GM19239 (cell line): ENCODE data around the gene ELMO1.

Source experiments
- DNase-seq: peaks from one replicate; pipeline ENCODE4 v3.0.0; 2011; ENCODE audit warnings: low spot score; ENCODE audit not compliant: insufficient read length
- FAIRE-seq: peaks from 2 replicates; lab custom pipeline; 2011; peaks lifted over from hg19 to GRCh38; lab: Jason Lieb, UNC

ELMO1 gene

DNA sequence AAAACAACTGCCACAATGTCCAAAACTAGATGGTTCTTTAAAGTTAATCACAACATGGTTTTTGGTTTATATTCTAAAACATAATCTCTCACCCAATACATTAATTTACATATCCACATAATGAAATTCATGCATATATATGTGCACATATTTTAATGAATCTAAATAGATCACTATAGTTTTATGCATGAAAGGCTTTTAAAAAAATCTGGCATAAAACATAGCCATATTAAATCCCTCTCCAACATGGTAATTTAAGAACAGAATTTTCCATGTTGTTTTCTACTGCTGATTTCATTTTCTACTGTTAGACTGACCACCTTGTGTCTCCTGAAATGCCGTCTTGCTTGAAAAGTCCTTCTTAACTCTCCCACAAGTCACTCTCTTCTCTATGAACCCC lies 528.2 kb downstream of the ELMO1 start:
- FAIRE-seq (peak; percentile 82), DNase-seq (no peak)

GRCh38 chr7:36919738-36920137 lies 528.9 kb downstream of the ELMO1 start:
- no peak for DNase-seq
- FAIRE-seq = no peak

GRCh38 chr7:36918591-36918990 lies 530.1 kb downstream of the ELMO1 start:
- DNase-seq (no peak), FAIRE-seq (no peak)

GRCh38 chr7:36916619-36917018 lies 532.0 kb downstream of the ELMO1 start:
- FAIRE-seq (no peak), DNase-seq (no peak)

GRCh38 chr7:36916116-36916515 lies 532.5 kb downstream of the ELMO1 start:
- DNase-seq (no peak), FAIRE-seq (no peak)

- FAIRE-seq = no peak
- no peak for DNase-seq
Measured at GRCh38 chr7:36911788-36912187, 536.9 kb downstream of the ELMO1 start.

DNA sequence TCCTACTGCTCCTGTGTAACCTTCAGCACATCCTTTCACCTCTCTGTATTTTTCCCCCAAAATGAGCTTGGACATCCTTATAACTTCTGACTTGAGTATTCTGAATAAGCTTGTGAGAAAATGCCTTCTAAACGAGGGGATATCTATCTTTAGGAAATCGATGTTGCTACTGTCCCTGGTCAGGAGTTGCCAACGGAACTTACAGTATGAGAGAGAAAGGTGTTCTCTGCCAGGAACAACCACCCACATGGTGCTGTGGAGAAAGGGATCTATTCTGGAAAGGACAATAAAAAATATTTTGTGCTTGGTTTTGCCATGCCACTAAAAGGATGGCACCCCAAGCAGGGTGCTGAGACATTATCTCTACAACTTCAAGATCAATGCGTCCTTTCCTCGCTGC lies 537.8 kb downstream of the ELMO1 start:
- FAIRE-seq (no peak), DNase-seq (no peak)

DNA sequence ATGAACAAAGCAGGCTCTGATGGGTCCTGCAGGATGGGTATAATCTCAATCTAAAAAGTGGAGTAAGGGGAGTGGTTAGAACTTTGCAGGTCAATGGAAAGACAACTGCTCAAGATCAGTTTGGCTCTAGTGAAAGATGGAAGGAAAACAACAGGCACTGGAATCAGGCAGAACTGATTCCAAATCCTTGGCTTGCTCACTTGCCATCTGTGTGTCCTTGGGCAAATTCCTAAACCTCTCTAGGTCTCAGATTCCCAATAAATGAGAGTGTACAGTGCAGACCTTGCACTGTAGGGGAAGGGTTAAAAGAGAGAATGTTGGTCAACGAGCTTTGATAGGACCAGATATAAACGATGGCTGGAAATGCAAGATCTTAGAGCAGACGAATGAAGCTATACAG lies 538.3 kb downstream of the ELMO1 start:
- FAIRE-seq (no peak), DNase-seq (no peak)

GRCh38 chr7:36906956-36907635 lies 541.6 kb downstream of the ELMO1 start:
- no peak for FAIRE-seq

DNA sequence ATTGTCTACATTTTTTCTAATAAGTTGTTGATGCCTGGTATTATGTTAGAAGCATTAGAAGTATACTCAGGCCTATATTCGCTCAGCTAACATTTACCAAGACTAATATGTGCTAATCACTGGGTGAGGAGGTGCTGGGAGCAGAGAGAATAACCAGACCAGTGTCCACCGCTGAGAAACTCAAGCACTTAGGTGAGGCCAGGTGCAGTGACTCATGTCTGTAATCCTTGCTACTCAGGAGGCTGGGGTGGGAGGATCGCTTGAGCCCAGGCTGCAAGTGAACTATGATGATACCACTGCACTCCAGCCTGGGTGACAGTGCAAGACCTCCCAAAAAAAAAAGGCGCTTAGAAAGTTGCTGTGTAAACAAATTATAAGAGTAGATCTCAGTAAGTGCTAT lies 542.2 kb downstream of the ELMO1 start:
- DNase-seq (no peak), FAIRE-seq (no peak)

More at GRCh38 chr7:36906956-36907635, 541.6 kb downstream of the ELMO1 start:
- DNase-seq = no peak

- no peak for FAIRE-seq
- DNase-seq = no peak
Measured at GRCh38 chr7:36905841-36906240, 542.8 kb downstream of the ELMO1 start.

DNA sequence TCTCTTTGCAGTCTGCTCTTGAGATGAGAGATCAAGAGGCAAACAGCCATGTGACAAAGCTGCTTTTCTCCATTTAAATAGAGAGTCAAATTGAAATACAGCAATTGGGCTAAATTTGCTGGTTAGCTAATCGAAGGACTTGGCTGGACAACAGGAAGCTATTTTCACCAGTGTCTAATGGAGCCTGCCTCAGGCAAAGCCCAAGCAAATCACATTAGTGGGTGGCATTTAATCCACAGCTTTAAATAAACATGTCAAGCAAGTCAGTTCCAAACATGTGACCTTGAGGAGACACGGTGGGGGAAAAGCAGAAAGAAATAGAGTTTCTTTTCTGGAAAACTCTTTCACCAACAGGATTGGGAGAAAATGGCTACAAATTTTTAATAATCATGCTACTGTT lies 543.9 kb downstream of the ELMO1 start:
- FAIRE-seq (no peak), DNase-seq (no peak)

- FAIRE-seq = no peak
- no peak for DNase-seq
Measured at GRCh38 chr7:36904101-36904500, 544.6 kb downstream of the ELMO1 start.

DNA sequence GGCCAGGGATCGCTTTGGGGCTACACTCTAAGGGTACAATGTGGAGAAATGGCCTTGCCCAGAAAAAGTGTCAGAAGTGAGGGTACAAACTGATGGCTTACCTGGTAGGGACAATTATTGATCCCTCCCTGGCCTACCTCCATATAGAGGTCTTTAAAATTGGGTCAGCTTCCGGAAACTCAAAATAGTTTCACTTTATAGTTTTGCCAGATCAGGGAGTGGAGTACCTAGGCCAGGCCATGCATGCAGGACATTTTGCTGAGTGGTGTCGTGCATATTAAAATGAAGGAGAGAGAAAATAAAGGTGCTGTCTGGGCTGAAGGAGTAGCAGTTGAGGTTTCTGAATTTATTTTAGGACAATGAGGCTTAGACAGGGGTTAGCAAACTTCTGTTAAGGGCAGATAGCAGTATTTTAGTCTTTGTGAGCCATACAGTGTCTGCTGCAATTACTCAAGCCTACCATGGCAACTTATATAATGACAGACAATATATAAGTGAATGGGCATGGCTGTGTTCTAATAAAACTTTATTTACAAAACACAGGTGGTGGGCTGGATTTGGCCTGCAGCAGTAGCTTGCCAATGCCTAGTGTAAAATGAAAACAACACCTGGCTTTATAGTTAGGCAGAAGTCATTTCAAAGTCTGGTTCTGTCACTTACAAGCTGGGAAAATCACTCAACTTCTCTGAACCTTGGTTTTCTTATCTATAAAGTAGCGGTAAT lies 547.5 kb downstream of the ELMO1 start:
- FAIRE-seq = no peak
- no peak for DNase-seq

- no peak for FAIRE-seq
Measured at GRCh38 chr7:36898186-36898585, 550.5 kb downstream of the ELMO1 start.

GRCh38 chr7:36896956-36897590 lies 551.6 kb downstream of the ELMO1 start:
- peak; percentile 23 for FAIRE-seq
- no peak for DNase-seq

More at GRCh38 chr7:36898186-36898585, 550.5 kb downstream of the ELMO1 start:
- no peak for DNase-seq

- no peak for DNase-seq
- FAIRE-seq = no peak
Measured at GRCh38 chr7:36896418-36896817, 552.2 kb downstream of the ELMO1 start.

DNA sequence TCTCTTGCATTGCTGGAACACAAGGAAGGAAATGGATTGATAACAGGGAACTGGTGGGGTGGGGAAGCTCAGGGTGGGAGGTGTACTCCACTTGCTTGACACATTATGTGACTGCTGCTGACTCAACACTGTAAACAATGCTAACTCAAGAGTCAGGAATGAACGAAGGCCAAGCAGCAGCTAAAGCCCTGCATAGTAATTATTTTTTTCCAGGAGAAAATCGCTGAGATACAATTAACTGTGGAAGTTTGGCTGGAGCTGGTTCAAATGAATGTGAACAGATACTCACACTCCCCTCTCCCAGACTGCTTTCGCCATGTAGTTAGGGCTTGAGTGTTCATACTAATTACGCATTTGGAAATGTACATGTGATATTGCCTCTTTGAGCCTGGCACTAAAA lies 553.5 kb downstream of the ELMO1 start:
- DNase-seq (no peak), FAIRE-seq (no peak)

DNA sequence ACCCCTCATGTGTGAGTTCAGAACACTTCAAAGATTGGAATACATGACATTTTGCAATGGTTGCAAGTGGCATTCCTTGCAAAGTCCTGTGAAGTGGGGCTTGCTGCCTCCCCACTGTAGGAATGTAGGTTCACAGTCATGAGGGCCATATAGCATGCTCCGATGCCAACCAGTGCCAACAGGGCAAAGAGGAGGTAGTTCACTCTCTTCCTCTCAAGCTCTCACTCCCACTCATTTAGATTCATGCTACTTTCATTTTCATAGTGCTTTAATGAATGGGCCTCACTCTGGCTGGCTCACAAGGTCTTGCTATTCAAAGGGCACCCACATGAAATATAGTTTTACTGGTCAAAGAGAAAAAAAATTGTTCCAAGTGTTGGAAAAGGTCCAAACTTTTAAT lies 554.5 kb downstream of the ELMO1 start:
- no peak for DNase-seq
- FAIRE-seq = no peak

GRCh38 chr7:36889182-36889581 lies 559.5 kb downstream of the ELMO1 start:
- DNase-seq (no peak), FAIRE-seq (no peak)

DNA sequence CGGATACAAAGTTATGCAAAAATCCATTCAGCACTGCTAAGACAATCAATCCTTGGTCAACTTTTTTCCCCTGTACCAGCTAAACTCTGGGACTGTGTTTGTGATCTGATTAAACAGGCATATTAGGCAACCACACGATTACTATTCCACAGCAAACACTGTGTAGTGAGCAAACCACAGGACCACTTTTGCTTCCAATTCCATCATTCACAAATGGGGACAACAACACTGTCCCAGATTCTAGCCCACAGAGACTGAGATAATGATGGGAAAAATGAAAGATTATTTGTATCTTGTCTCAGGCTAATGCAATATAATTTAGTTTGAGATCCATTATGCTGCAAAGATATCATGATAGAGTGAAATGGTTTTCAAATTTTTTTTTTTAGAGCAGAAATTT lies 560.7 kb downstream of the ELMO1 start:
- FAIRE-seq = no peak
- no peak for DNase-seq
